Renal pelvis (tissue), 4 donors: ENCODE measurements around the gene ELMOD3. TPM values are rescaled to one million over a fixed set of nuclear protein-coding genes. Genes with fewer than 3 reads are reported as not detected.
"Not testable (repeated sequence)": the region's sequence is repeated elsewhere in the genome, so short reads cannot be mapped to it uniquely, and the experiment has no call there.

Experiments used
- DNase-seq: peaks from one replicate; pipeline ENCODE4 v3.0.0-alpha.2; 2013
- polyA plus RNA-seq, 3 donors: library from polyadenylated mRNA; unstranded; fragments of 120-200 nt; gene quantifications; one replicate each; pipeline ENCODE4 v1.2.1, GENCODE V29; 2013; ENCODE audit not compliant: insufficient read length in 3 of 3

Gene ELMOD3
- polyA plus RNA-seq, 3 donors, result 22.5 to 38.0 (median 33.1) TPM

- DNase-seq, result peak; percentile 94
These were observed 26.5 kb upstream of the ELMOD3 start, which contains the start of gene TGOLN2 for GRCh38 chr2:85327822-85328617. Gene TGOLN2, minus strand, starts transcription at chr2:85327989. Its CDS starts 27 bp downstream, at chr2:85327962.

- no peak for DNase-seq
These were observed 25.4 kb upstream of the ELMOD3 start for GRCh38 chr2:85329181-85329651.

- not testable (repeated sequence) for DNase-seq
These were observed 24.9 kb upstream of the ELMOD3 start for GRCh38 chr2:85329701-85330100.

- DNase-seq, result no peak
These were observed 23.5 kb upstream of the ELMOD3 start for GRCh38 chr2:85330839-85331636.

- DNase-seq, result not testable (repeated sequence)
These were observed 20.7 kb upstream of the ELMOD3 start for GRCh38 chr2:85333877-85334276.

- no peak for DNase-seq
These were observed 19.6 kb upstream of the ELMOD3 start for GRCh38 chr2:85334928-85335327.

GRCh38 chr2:85340034-85340892 lies 14.3 kb upstream of the ELMOD3 start:
- DNase-seq, result no peak

- no peak for DNase-seq
These were observed 13.1 kb upstream of the ELMOD3 start for GRCh38 chr2:85341269-85342029.

- DNase-seq, result no peak
These were observed 12.4 kb upstream of the ELMOD3 start for GRCh38 chr2:85342156-85342555.

GRCh38 chr2:85343207-85343895 lies 11.2 kb upstream of the ELMOD3 start:
- not testable (repeated sequence) for DNase-seq

GRCh38 chr2:85344356-85344954 lies 10.1 kb upstream of the ELMOD3 start:
- DNase-seq, result no peak

GRCh38 chr2:85347599-85347998 lies 7.0 kb upstream of the ELMOD3 start:
- DNase-seq, result no peak

GRCh38 chr2:85353876-85354285 lies 688 bp upstream of the ELMOD3 start:
- DNase-seq, result no peak

- no peak for DNase-seq
These were observed 473 bp downstream of the ELMOD3 start for GRCh38 chr2:85355073-85355410.

- no peak for DNase-seq
These were observed 952 bp downstream of the ELMOD3 start for GRCh38 chr2:85355521-85355920.

GRCh38 chr2:85356186-85356585 lies 1.6 kb downstream of the ELMOD3 start:
- DNase-seq, result no peak

- DNase-seq, result no peak
These were observed 3.2 kb downstream of the ELMOD3 start for GRCh38 chr2:85357736-85358135.

GRCh38 chr2:85362653-85363387 lies 8.3 kb downstream of the ELMOD3 start:
- DNase-seq, result not testable (repeated sequence)

GRCh38 chr2:85367180-85367579 lies 12.6 kb downstream of the ELMOD3 start:
- DNase-seq, result no peak
